HFFc6 (cell line): ENCODE data around the gene HOXA2. TPM values are rescaled to one million over a fixed set of nuclear protein-coding genes. Genes with fewer than 3 reads are reported as not detected.
A peak's percentile ranks its signal among the peaks of the same experiment; 100 is the strongest.

Experiments
- DNase-seq: peaks from one replicate; pipeline ENCODE4 v3.0.0-alpha.2; 2018
- H3K27ac Mint-ChIP-seq: 2 replicates; pipeline ENCODE4 v1.8.0; 2020; ENCODE audit warnings: mild to moderate bottlenecking, mixed read lengths
- H3K27me3 Mint-ChIP-seq: 2 replicates; pipeline ENCODE4 v1.8.0; 2021; ENCODE audit warnings: mild to moderate bottlenecking, moderate library complexity, mixed read lengths; ENCODE audit not compliant: insufficient read depth
- H3K36me3 Mint-ChIP-seq: 2 replicates; pipeline ENCODE4 v1.8.0; 2021; ENCODE audit warnings: low read depth, mixed read lengths
- H3K4me1 Mint-ChIP-seq: 2 replicates; pipeline ENCODE4 v1.8.0; 2020; ENCODE audit warnings: low read depth, mixed read lengths
- H3K4me3 Mint-ChIP-seq: 2 replicates; pipeline ENCODE4 v1.8.0; 2020; ENCODE audit warnings: mild to moderate bottlenecking, moderate library complexity, mixed read lengths
- H3K9me3 Mint-ChIP-seq: 2 replicates; pipeline ENCODE4 v1.8.0; 2020; ENCODE audit warnings: mild to moderate bottlenecking, mixed read lengths
- CTCF ChIP-seq: fragments of 200-600 bp; sonication (generic); IDR thresholded peaks from 2 replicates; pipeline ENCODE4 v1.5.0; 2021; ENCODE audit warnings: antibody characterized with exemption, mild to moderate bottlenecking
- total RNA-seq, 6 experiments: library from RNA; stranded (reverse); fragmentation: NEBNext Ultra II Directional; extraction: Animal tissue kit (Norgen Biotek cat#: 25700); gene quantifications; 2 replicates in 1 of 6; 3 replicates in 5 of 6; pipeline ENCODE4 v1.2.3, GENCODE V29; 2021

Gene HOXA2
- total RNA-seq, 6 experiments from 2014 or later: 0.10 to 0.17 (median 0.14) TPM; not detected in 3

GRCh38 chr7:27126596-27127327, 24.3 kb upstream of the HOXA2 start:
- no peak overlapping the region for H3K4me3 Mint-ChIP-seq
- DNase-seq: no peak
- no peaks in the 10 kb centered on the region for H3K9me3 Mint-ChIP-seq
- TF ChIP-seq CTCF: no peak
- peaks cover 23% of the 10 kb centered on the region for H3K4me1 Mint-ChIP-seq
- no peak overlapping the region for H3K27ac Mint-ChIP-seq
- H3K27me3 Mint-ChIP-seq: peaks cover 20% of the 10 kb centered on the region
- H3K36me3 Mint-ChIP-seq: peaks cover 11% of the 10 kb centered on the region; the same call in 1 of the 2 replicates

GRCh38 chr7:27125986-27126394, 23.5 kb upstream of the HOXA2 start:
- no peak overlapping the region for H3K4me3 Mint-ChIP-seq
- H3K9me3 Mint-ChIP-seq: no peaks in the 10 kb centered on the region
- H3K27ac Mint-ChIP-seq: no peak overlapping the region
- H3K27me3 Mint-ChIP-seq: peaks cover 20% of the 10 kb centered on the region
- no peak for DNase-seq
- TF ChIP-seq CTCF: no peak
- H3K36me3 Mint-ChIP-seq: peaks cover 11% of the 10 kb centered on the region; the same call in 1 of the 2 replicates
- peaks cover 16% of the 10 kb centered on the region for H3K4me1 Mint-ChIP-seq

GRCh38 chr7:27124902-27125689, 22.6 kb upstream of the HOXA2 start:
- Mint-ChIP-seq H3K36me3 (peaks cover 11% of the 10 kb centered on the region; the same call in 1 of the 2 replicates), H3K27me3 (peaks cover 20% of the 10 kb centered on the region), H3K27ac (peak overlapping the region; percentile 67; the same call in 1 of the 2 replicates), H3K4me1 (peaks cover 16% of the 10 kb centered on the region), H3K4me3 (peak overlapping the region; percentile 80), H3K9me3 (no peaks in the 10 kb centered on the region)
- DNase-seq: no peak
- no peak for TF ChIP-seq CTCF

- H3K27me3 Mint-ChIP-seq: peaks cover 25% of the 10 kb centered on the region
- H3K36me3 Mint-ChIP-seq: peaks cover 10% of the 10 kb centered on the region; the same call in 1 of the 2 replicates
- H3K4me3 Mint-ChIP-seq: peak overlapping the region; percentile 80
- no peak; the same call in 1 of the 2 replicates for TF ChIP-seq CTCF
- no peaks in the 10 kb centered on the region for H3K9me3 Mint-ChIP-seq
- peak overlapping the region; percentile 67; the same call in 1 of the 2 replicates for H3K27ac Mint-ChIP-seq
- peaks cover 16% of the 10 kb centered on the region for H3K4me1 Mint-ChIP-seq
- peak; percentile 88 for DNase-seq
Measured at GRCh38 chr7:27124096-27124901, 21.8 kb upstream of the HOXA2 start.

GRCh38 chr7:27123477-27124053, 21.1 kb upstream of the HOXA2 start:
- Mint-ChIP-seq H3K4me3 (peak overlapping the region; percentile 80), H3K9me3 (no peaks in the 10 kb centered on the region), H3K27me3 (peaks cover 29% of the 10 kb centered on the region), H3K27ac (peak overlapping the region; percentile 67; the same call in 1 of the 2 replicates), H3K4me1 (peaks cover 16% of the 10 kb centered on the region), H3K36me3 (peaks cover 2% of the 10 kb centered on the region; the same call in 1 of the 2 replicates)
- no peak for DNase-seq
- no peak for TF ChIP-seq CTCF
